A673 (cell line): ENCODE data around the gene NUS1. TPM values are rescaled to one million over a fixed set of nuclear protein-coding genes. Genes with fewer than 3 reads are reported as not detected.
A peak's percentile ranks its signal among the peaks of the same experiment; 100 is the strongest.
"Not testable (repeated sequence)": the region's sequence is repeated elsewhere in the genome, so short reads cannot be mapped to it uniquely, and the experiment has no call there.

Experiments
- BruUV-seq: library from RNA; stranded (reverse); fragments of 400-500 nt; replicated peaks from 2 replicates; lab custom pipeline; 2021; lab: Mats Ljungman, UMichigan
- CTCF ChIA-PET: fragments of 300-600 bp; sonication (Branson Sonifier 250); formaldehyde crosslinking; loops from one replicate; lab custom pipeline; 2022; ENCODE audit warnings: antibody characterized with exemption; lab: Charles Lee
- POLR2A ChIA-PET: fragments of 300-600 bp; sonication (Branson Sonifier 250); formaldehyde crosslinking; loops from one replicate; lab custom pipeline; 2022; ENCODE audit warnings: antibody characterized with exemption; ENCODE audit not compliant: low non-redundant PET; lab: Charles Lee
- DNase-seq: peaks from one replicate; pipeline ENCODE4 v3.0.0-alpha.2; 2015; ENCODE audit warnings: low spot score
- H3K27ac ChIP-seq: fragments of 200-600 bp; sonication (generic); 2 replicates; pipeline ENCODE4 v1.5.1; 2016; ENCODE audit warnings: mixed run types, low read depth, mild to moderate bottlenecking, mixed read lengths, antibody characterized with exemption, low read length; ENCODE audit not compliant: poor library complexity, severe bottlenecking
- H3K27me3 ChIP-seq: fragments of 200-600 bp; sonication (generic); replicated peaks from 2 replicates; pipeline ENCODE4 v1.6.1; 2017; ENCODE audit warnings: mixed run types, low read depth, mild to moderate bottlenecking, mixed read lengths, antibody characterized with exemption, low read length; ENCODE audit not compliant: insufficient read depth, poor library complexity
- H3K36me3 ChIP-seq: fragments of 200-600 bp; sonication (generic); 2 replicates; pipeline ENCODE4 v1.6.1; 2016; ENCODE audit warnings: mixed run types, mild to moderate bottlenecking, mixed read lengths, antibody characterized with exemption, low read length; ENCODE audit not compliant: insufficient read depth, poor library complexity, severe bottlenecking
- H3K4me1 ChIP-seq: fragments of 200-600 bp; sonication (generic); 2 replicates; pipeline ENCODE4 v1.6.1; 2017; ENCODE audit warnings: mixed run types, mild to moderate bottlenecking, mixed read lengths, antibody characterized with exemption, low read length; ENCODE audit not compliant: insufficient read depth, poor library complexity, severe bottlenecking
- H3K4me3 ChIP-seq: fragments of 200-600 bp; sonication (generic); 2 replicates; pipeline ENCODE4 v1.5.1; 2016; ENCODE audit warnings: low read depth, mixed run types, mild to moderate bottlenecking, mixed read lengths, low read length; ENCODE audit not compliant: poor library complexity, severe bottlenecking
- H3K9me3 ChIP-seq: fragments of 200-600 bp; sonication (generic); 2 replicates; pipeline ENCODE4 v1.6.1; 2016; ENCODE audit warnings: mixed run types, low read depth, mild to moderate bottlenecking, mixed read lengths, antibody characterized with exemption, low read length; ENCODE audit not compliant: poor library complexity, severe bottlenecking
- EZH2 ChIP-seq: fragments of 200-600 bp; sonication (generic); IDR thresholded peaks from 2 replicates; pipeline ENCODE4 v1.6.1; 2017; ENCODE audit warnings: borderline replicate concordance, low read depth, mild to moderate bottlenecking, mixed read lengths, antibody characterized with exemption, low read length; ENCODE audit not compliant: poor library complexity, severe bottlenecking
- intact Hi-C: fragments of 100-400 bp; cut with micrococcal nuclease; formaldehyde crosslinking; loops from one replicate; pipeline ENCODE4 v1.10.0; 2022; ENCODE audit not compliant: unreplicated experiment
- total RNA-seq: library from RNA; stranded (reverse); gene quantifications from 2 replicates; pipeline ENCODE4 v1.2.3, GENCODE V29; 2021
- TF ChIP-seq, protein P1 (sequence below): fragments of 300-800, 200-600 bp; sonication (generic); conservative IDR thresholded peaks from 2 replicates; pipeline ENCODE4 v1.5.1; 2017; ENCODE audit warnings: low read depth, mild to moderate bottlenecking, antibody characterized with exemption, low read length, moderate library complexity, mixed read lengths

NUS1 gene
- total RNA-seq, 1 experiment from 2014 or later = 41.0 TPM

- POLR2A ChIA-PET = no interaction called here
- no TSS peak for BruUV-seq
- CTCF ChIA-PET = no interaction called here
Observed at GRCh38 chr6:117739869-117740268, 64.6 kb downstream of the NUS1 start.

DNA sequence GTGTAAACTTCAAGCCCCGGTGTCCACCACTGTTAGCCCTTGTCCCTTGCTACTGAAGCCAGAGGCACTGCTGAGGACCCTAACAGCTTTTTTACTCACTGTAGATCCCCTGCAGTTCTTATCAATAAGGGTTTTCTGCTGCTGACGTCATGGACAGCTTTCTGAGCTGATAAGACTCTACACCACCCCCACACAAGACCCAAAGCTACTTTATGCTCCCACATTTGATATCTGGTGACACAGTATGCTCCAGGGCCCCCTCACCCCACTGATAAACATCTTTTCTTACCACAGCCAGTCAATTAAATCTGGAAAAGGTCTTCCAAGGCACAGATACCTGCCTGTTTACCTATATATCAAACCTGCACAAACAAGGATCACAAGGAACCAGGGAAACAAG, 65.3 kb downstream of the NUS1 start:
- H3K27me3 ChIP-seq = no peaks in the 10 kb centered on the region
- DNase-seq = no peak
- CTCF ChIA-PET = interaction anchor here (0.6 kb wide), 1 partner anchor 89 kb away, joined by 12 read pairs; no protein-coding TSS in a partner anchor
- H3K9me3 ChIP-seq = no peaks in the 10 kb centered on the region
- POLR2A ChIA-PET = no interaction called here
- no peaks in the 10 kb centered on the region for H3K36me3 ChIP-seq
- intact Hi-C loops = no loop called here
- TF ChIP-seq, protein P1, sequence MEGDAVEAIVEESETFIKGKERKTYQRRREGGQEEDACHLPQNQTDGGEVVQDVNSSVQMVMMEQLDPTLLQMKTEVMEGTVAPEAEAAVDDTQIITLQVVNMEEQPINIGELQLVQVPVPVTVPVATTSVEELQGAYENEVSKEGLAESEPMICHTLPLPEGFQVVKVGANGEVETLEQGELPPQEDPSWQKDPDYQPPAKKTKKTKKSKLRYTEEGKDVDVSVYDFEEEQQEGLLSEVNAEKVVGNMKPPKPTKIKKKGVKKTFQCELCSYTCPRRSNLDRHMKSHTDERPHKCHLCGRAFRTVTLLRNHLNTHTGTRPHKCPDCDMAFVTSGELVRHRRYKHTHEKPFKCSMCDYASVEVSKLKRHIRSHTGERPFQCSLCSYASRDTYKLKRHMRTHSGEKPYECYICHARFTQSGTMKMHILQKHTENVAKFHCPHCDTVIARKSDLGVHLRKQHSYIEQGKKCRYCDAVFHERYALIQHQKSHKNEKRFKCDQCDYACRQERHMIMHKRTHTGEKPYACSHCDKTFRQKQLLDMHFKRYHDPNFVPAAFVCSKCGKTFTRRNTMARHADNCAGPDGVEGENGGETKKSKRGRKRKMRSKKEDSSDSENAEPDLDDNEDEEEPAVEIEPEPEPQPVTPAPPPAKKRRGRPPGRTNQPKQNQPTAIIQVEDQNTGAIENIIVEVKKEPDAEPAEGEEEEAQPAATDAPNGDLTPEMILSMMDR = no peak
- no peak for TF ChIP-seq EZH2
- no peak overlapping the region for H3K27ac ChIP-seq
- H3K4me3 ChIP-seq = no peak overlapping the region
- no peaks in the 10 kb centered on the region for H3K4me1 ChIP-seq
- no TSS peak for BruUV-seq

More at GRCh38 chr6:117739869-117740268, 64.6 kb downstream of the NUS1 start:
- Histone ChIP-seq H3K4me3 (no peak overlapping the region), H3K36me3 (no peaks in the 10 kb centered on the region), H3K27me3 (no peaks in the 10 kb centered on the region), H3K9me3 (no peaks in the 10 kb centered on the region), H3K27ac (no peak overlapping the region), H3K4me1 (no peaks in the 10 kb centered on the region)
- intact Hi-C loops = no loop called here
- peak; percentile 4 for DNase-seq
- TF ChIP-seq, protein P1 = no peak
- no peak for TF ChIP-seq EZH2

- H3K4me3 ChIP-seq, intact Hi-C loops, H3K27ac ChIP-seq, H3K4me1 ChIP-seq, POLR2A ChIA-PET, CTCF ChIA-PET, DNase-seq, H3K27me3 ChIP-seq, H3K36me3 ChIP-seq, H3K9me3 ChIP-seq, BruUV-seq: not testable (repeated sequence)
Observed at GRCh38 chr6:117750675-117751074, 75.4 kb downstream of the NUS1 start.

Other genes starting within 250 kb of the NUS1 start
- gene ROS1, start 249.5 kb upstream of the NUS1 start, total RNA-seq = not detected in 2 replicates
- gene DCBLD1, start 192.8 kb upstream of the NUS1 start, total RNA-seq = 1.5 and 2.4 TPM in 2 replicates
- 18.9 and 20.8 TPM in 2 replicates for gene GOPC, start 73.0 kb upstream of the NUS1 start, total RNA-seq
- gene SLC35F1, start 231.8 kb downstream of the NUS1 start, total RNA-seq = 5.3 and 8.3 TPM in 2 replicates